K562 (cell line): ENCODE data around the gene CDK11B. TPM values are rescaled to one million over a fixed set of nuclear protein-coding genes. Genes with fewer than 3 reads are reported as not detected.
"Not testable (repeated sequence)": the region's sequence is repeated elsewhere in the genome, so short reads cannot be mapped to it uniquely, and the experiment has no call there.

Experiments used
- ATAC-seq: fragments of 200-7000 bp; cut with Tn5 transposase; 3 replicates; pipeline ENCODE4 v1.9.1; 2020; ENCODE audit warnings: moderate library complexity
- BruUV-seq: library from RNA; stranded (reverse); fragments of 400-500 nt; replicated peaks from 2 replicates; lab custom pipeline; 2021; lab: Mats Ljungman, UMichigan
- CTCF ChIA-PET: fragments of 300-600 bp; formaldehyde crosslinking; extraction: SDS; loops from one replicate; lab custom pipeline; 2021; ENCODE audit warnings: low intra/inter-chr PET ratio; lab: Yijun Ruan, JAX
- POLR2A ChIA-PET: fragments of 300-600, 350-650 bp; sonication (Branson Sonifier 250); formaldehyde crosslinking; extraction: SDS; loops from one replicate; lab custom pipeline; 2021; ENCODE audit warnings: antibody characterized with exemption, inconsistent platforms; lab: Yijun Ruan, JAX
- DNase-seq, 4 experiments: peaks; one replicate each; pipeline versions ENCODE4 v3.0.0 to v3.0.0-alpha.2; 2011 to 2018; ENCODE audit warnings: low spot score in 3 of 4, mixed read lengths in 3 of 4; ENCODE audit errors: extremely low read depth in 1 of 4
- FAIRE-seq: peaks from 2 replicates; lab custom pipeline; 2011; peaks lifted over from hg19 to GRCh38; lab: Jason Lieb, UNC
- H2AFZ ChIP-seq: 2 replicates; pipeline ENCODE4 v1.6.0; 2011; ENCODE audit warnings: low read depth, low read length, control low read depth, inconsistent platforms
- H3K27ac ChIP-seq: fragments of 200-600 bp; 3 replicates; pipeline ENCODE4 v1.8.0; 2011; ENCODE audit warnings: low read depth, mild to moderate bottlenecking, control low read depth, inconsistent platforms, low read length, moderate library complexity, mixed read lengths; ENCODE audit errors: extremely low read depth
- H3K27me3 ChIP-seq, 2 experiments: fragments of 300-600 bp in 1 of 2; 2 replicates in 1 of 2; 3 replicates in 1 of 2; pipeline versions ENCODE4 v1.6.0 to v1.8.0; 2011; ENCODE audit warnings: inconsistent platforms in 2 of 2, low read length in 2 of 2, mild to moderate bottlenecking in 1 of 2, mixed read lengths in 1 of 2, moderate library complexity in 1 of 2; ENCODE audit not compliant: control insufficient read depth in 2 of 2, insufficient read depth in 2 of 2
- H3K36me3 ChIP-seq: fragments of 300-600 bp; 3 replicates; pipeline ENCODE4 v1.8.0; 2011; ENCODE audit warnings: mild to moderate bottlenecking, low read length, inconsistent platforms; ENCODE audit not compliant: control insufficient read depth, insufficient read depth
- H3K4me1 ChIP-seq, 2 experiments: fragments of 200-600 bp in 1 of 2; replicated peaks in 1 of 2; 2 replicates in 1 of 2; 3 replicates in 1 of 2; pipeline versions ENCODE4 v1.5.1 to v1.8.0; 2011; ENCODE audit warnings: inconsistent platforms in 2 of 2, low read length in 2 of 2, mild to moderate bottlenecking in 1 of 2, mixed read lengths in 1 of 2, moderate library complexity in 1 of 2; ENCODE audit not compliant: control insufficient read depth in 2 of 2, insufficient read depth in 2 of 2
- H3K4me2 ChIP-seq: 2 replicates; pipeline ENCODE4 v1.6.1; 2011; ENCODE audit warnings: low read length, control low read depth, inconsistent platforms, mixed read lengths; ENCODE audit not compliant: insufficient read depth
- H3K4me3 ChIP-seq: fragments of 200-600 bp; sonication (generic), shearing (Covaris generic); 2 replicates; pipeline ENCODE4 v1.5.1; 2016; ENCODE audit warnings: control low read depth, inconsistent platforms
- H3K79me2 ChIP-seq: fragments of 200-600 bp; 3 replicates; pipeline ENCODE4 v1.8.0; 2011; ENCODE audit warnings: low read length, inconsistent platforms; ENCODE audit not compliant: control insufficient read depth, insufficient read depth
- H3K9ac ChIP-seq, 2 experiments: 2 replicates each; pipeline versions ENCODE4 v1.6.0 to v1.6.1; 2011; ENCODE audit warnings: low read depth in 2 of 2, low read length in 2 of 2, control low read depth in 1 of 2, inconsistent platforms in 1 of 2, mild to moderate bottlenecking in 1 of 2, mixed read lengths in 1 of 2; ENCODE audit not compliant: insufficient read depth in 1 of 2
- H3K9me1 ChIP-seq: one replicate; pipeline ENCODE4 v1.6.0; 2011; ENCODE audit warnings: inconsistent platforms, mild to moderate bottlenecking, low read length, moderate library complexity; ENCODE audit not compliant: control insufficient read depth, insufficient read depth
- H3K9me3 ChIP-seq: replicated peaks from 2 replicates; pipeline ENCODE4 v1.5.1; 2011; ENCODE audit warnings: low read depth, low read length, inconsistent platforms; ENCODE audit not compliant: control insufficient read depth, insufficient read depth
- H4K20me1 ChIP-seq: replicated peaks from 2 replicates; pipeline ENCODE4 v1.6.1; 2011; ENCODE audit warnings: low read length, inconsistent platforms, mixed read lengths; ENCODE audit not compliant: control insufficient read depth, insufficient read depth
- ATF1 ChIP-seq, 2 experiments: fragments of 450-650 bp in 1 of 2; IDR thresholded peaks; 2 replicates each; pipeline ENCODE4 v1.6.1; 2016; ENCODE audit warnings: missing compliant biosample characterization in 1 of 2, missing genetic modification characterization in 1 of 2
- MEIS2 ChIP-seq: fragments of 450-650 bp; IDR thresholded peaks from 2 replicates; pipeline ENCODE4 v1.6.1; 2014; ENCODE audit warnings: mild to moderate bottlenecking; ENCODE audit not compliant: partially characterized antibody
- RBFOX2 ChIP-seq: fragments of 200-400 bp; formaldehyde crosslinking; IDR thresholded peaks from 2 replicates; pipeline ENCODE4 v1.6.1; 2017; ENCODE audit warnings: low read depth, mild to moderate bottlenecking, low read length, moderate library complexity
- SLC30A9 ChIP-seq: fragments of 250-450 bp; sonication (Bioruptor Pico); IDR thresholded peaks from 2 replicates; pipeline ENCODE4 v1.8.0; 2022; ENCODE audit warnings: mild to moderate bottlenecking, moderate library complexity
- TAF1 ChIP-seq: IDR thresholded peaks from 2 replicates; pipeline ENCODE4 v1.6.1; 2011; ENCODE audit warnings: mild to moderate bottlenecking, low read length, moderate library complexity; ENCODE audit not compliant: insufficient read depth, control insufficient read depth, severe bottlenecking; ENCODE audit errors: extremely low read depth
- THRAP3 ChIP-seq: fragments of 450-650 bp; IDR thresholded peaks from 2 replicates; pipeline ENCODE4 v1.6.1; 2016; ENCODE audit warnings: mild to moderate bottlenecking, inconsistent platforms, borderline replicate concordance
- ZNF592 ChIP-seq: fragments of 450-650 bp; IDR thresholded peaks from 2 replicates; pipeline ENCODE4 v1.6.1; 2017; ENCODE audit warnings: antibody characterized with exemption, mild to moderate bottlenecking
- WGBS: fragments of 100-300 bp; shearing (Covaris generic); methylation state at CpG from one replicate; pipeline ENCODE4 v1.1.6; 2016; ENCODE audit warnings: low coverage, mixed read lengths; ENCODE audit not compliant: insufficient coverage; ENCODE audit errors: missing lambda C conversion rate; 5-methylcytosine and 5-hydroxymethylcytosine counted together
- in situ Hi-C: fragments of 300-500 bp; cut with MboI; formaldehyde crosslinking; loops from 4 replicates; pipeline ENCODE4 v1.15.0; 2018; ENCODE audit warnings: inconsistent platforms, mixed read lengths
- intact Hi-C: fragments of 100-400 bp; cut with micrococcal nuclease; formaldehyde crosslinking; loops from 2 replicates; pipeline ENCODE4 v1.14.2; 2022
- polyA plus RNA-seq, 8 experiments: library from polyadenylated mRNA; depleted of rRNA in 4 of 8; stranded (reverse) in 5 of 8; unstranded in 3 of 8; fragments of >200 nt; fragmentation: Nextera tagmentation in 2 of 8; fragmentation: Illumina TruSeq in 1 of 8; extraction: Ambion mirVana in 2 of 8; extraction: Trizol in 1 of 8; gene quantifications; 2 replicates each; pipeline versions ENCODE4 v1.2.1 to v1.2.3, GENCODE V29; 2011 to 2014; ENCODE audit warnings: inconsistent platforms in 1 of 8, missing spikeins in 1 of 8
- total RNA-seq, 7 experiments: library from RNA; depleted of rRNA in 6 of 7; stranded (reverse); fragments of >200 nt in 6 of 7; fragmentation: Illumina TruSeq in 2 of 7; extraction: Trizol in 2 of 7; gene quantifications; 2 replicates each; pipeline versions ENCODE4 v1.2.1 to v1.2.3, GENCODE V29; 2011 to 2021; ENCODE audit warnings: low replicate concordance in 1 of 7
- TF ChIP-seq, protein P1 (sequence below): fragments of 450-650 bp; IDR thresholded peaks from 2 replicates; pipeline ENCODE4 v1.6.1; 2016; ENCODE audit warnings: borderline replicate concordance

The CDK11B gene
- total and polyA plus RNA-seq, 9 of the 15 experiments (the other 6 are each of a cell fraction or from before 2014, with no cell fraction given): 2.8 to 52.2 (median 19.5) TPM

DNA sequence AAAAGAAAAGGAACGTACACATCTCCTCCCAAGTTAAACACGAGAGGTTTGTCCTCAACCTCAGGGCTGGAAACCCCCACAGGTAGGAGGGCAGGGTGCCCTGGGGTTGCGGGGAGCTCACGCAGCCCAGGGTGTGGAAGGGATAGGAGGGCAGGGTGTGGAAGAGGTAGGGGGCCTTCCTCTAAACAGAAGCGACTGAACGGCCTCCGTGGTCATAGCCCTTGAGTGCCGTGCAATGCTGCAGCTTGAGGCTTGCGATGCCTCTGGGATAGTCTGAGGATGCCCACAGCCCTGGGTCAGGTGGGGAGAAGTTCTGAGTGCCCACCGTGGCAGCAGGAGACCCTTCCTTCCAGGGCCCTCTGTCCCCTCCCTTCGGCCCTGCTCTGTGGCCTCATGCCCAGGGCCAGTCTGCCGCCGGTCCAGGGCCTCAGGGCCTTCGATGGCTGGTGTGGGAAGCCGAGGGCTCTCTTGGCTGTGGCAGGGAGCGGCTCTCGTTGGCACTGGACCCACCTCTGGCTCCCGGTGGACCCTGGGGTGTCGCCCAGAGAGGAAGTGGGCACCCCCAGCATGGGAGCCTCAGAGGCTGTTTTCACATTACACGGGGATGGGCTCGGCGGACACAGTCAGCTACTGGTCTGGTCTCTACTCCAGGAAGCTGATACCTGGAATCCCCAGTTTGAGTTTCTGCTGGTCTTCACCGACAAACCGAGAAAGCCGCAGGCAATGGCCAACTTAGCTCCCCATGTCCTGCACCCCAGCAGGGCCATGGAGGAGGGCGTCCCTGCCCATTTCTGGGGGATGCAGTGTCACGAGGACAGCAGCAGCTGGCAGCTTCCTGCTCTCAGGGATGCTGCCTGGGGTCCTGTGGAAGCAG lies 6.4 kb upstream of the CDK11B start (continued):
- TF ChIP-seq SLC30A9 (CRISPR knock-in tag): no peak
- TF ChIP-seq ZNF592: no peak
- TF ChIP-seq RBFOX2: 0 out of 2 replicates have a peak, but pooled peaks have one; percentile 11
- TF ChIP-seq, protein P1, sequence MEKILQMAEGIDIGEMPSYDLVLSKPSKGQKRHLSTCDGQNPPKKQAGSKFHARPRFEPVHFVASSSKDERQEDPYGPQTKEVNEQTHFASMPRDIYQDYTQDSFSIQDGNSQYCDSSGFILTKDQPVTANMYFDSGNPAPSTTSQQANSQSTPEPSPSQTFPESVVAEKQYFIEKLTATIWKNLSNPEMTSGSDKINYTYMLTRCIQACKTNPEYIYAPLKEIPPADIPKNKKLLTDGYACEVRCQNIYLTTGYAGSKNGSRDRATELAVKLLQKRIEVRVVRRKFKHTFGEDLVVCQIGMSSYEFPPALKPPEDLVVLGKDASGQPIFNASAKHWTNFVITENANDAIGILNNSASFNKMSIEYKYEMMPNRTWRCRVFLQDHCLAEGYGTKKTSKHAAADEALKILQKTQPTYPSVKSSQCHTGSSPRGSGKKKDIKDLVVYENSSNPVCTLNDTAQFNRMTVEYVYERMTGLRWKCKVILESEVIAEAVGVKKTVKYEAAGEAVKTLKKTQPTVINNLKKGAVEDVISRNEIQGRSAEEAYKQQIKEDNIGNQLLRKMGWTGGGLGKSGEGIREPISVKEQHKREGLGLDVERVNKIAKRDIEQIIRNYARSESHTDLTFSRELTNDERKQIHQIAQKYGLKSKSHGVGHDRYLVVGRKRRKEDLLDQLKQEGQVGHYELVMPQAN: no peak
- TF ChIP-seq THRAP3: no peak
- TF ChIP-seq TAF1: no peak
- TF ChIP-seq MEIS2: no peak
- TF ChIP-seq ATF1 (CRISPR knock-in tag; IDR thresholded peaks at IDR 0.05): no peak
- no peak for TF ChIP-seq ATF1 (tag; IDR thresholded peaks at IDR 0.05)
- TF ChIP-seq, all 486 proteins: peak for 3

GRCh38 chr1:1664318-1664717 lies 5.5 kb upstream of the CDK11B start:
- WGBS: 77% methylated on average over 4 of the region's 11 CpGs
- ATAC-seq, FAIRE-seq, POLR2A ChIA-PET, H3K9me1 ChIP-seq, H3K9me3 ChIP-seq, H3K79me2 ChIP-seq, H3K4me2 ChIP-seq, in situ Hi-C loops, H3K9ac ChIP-seq, H2AFZ ChIP-seq, CTCF ChIA-PET, H4K20me1 ChIP-seq, H3K27ac ChIP-seq, H3K4me3 ChIP-seq, H3K27me3 ChIP-seq, intact Hi-C loops, DNase-seq: not testable (repeated sequence)
- H3K36me3 ChIP-seq: peaks cover 20% of the 10 kb centered on the region; the same call in 2 of the 3 replicates
- TSS peak; percentile 25 for BruUV-seq
- peaks cover 2 to 20% of the 10 kb centered on the region in 2 experiments; a peak in 4 of 5 replicates for H3K4me1 ChIP-seq
